K562 (cell line): ENCODE data around the gene RACGAP1. TPM values are rescaled to one million over a fixed set of nuclear protein-coding genes. Genes with fewer than 3 reads are reported as not detected.

Experiments
- CREM ChIP-seq: IDR thresholded peaks from 2 replicates; pipeline ENCODE4 v1.6.1; 2014; ENCODE audit warnings: antibody characterized with exemption, low read depth
- CXXC5 ChIP-seq: fragments of 250-450 bp; sonication (Bioruptor Pico); IDR thresholded peaks from 2 replicates; pipeline ENCODE4 v1.8.0; 2022; ENCODE audit warnings: inconsistent platforms, mild to moderate bottlenecking, moderate library complexity
- L3MBTL2 ChIP-seq: fragments of 450-650 bp; IDR thresholded peaks from 2 replicates; pipeline ENCODE4 v1.6.1; 2016; ENCODE audit warnings: mild to moderate bottlenecking, moderate library complexity
- NR2C1 ChIP-seq, 2 experiments: fragments of 450-650 bp; IDR thresholded peaks; 2 replicates each; pipeline ENCODE4 v1.6.1; 2017; ENCODE audit warnings: mild to moderate bottlenecking in 2 of 2, antibody characterized with exemption in 1 of 2, inconsistent platforms in 1 of 2, missing compliant biosample characterization in 1 of 2, missing genetic modification characterization in 1 of 2
- POLR2G ChIP-seq: fragments of 200-400 bp; formaldehyde crosslinking; IDR thresholded peaks from 2 replicates; pipeline ENCODE4 v1.6.1; 2017; ENCODE audit warnings: low read depth, mild to moderate bottlenecking, antibody characterized with exemption, low read length, moderate library complexity
- POLR3G ChIP-seq: IDR thresholded peaks from 2 replicates; pipeline ENCODE4 v1.6.1; 2011; ENCODE audit not compliant: insufficient read length, insufficient replicate concordance; ENCODE audit errors: extremely low read depth
- RBM14 ChIP-seq: fragments of 200-400 bp; formaldehyde crosslinking; IDR thresholded peaks from 2 replicates; pipeline ENCODE4 v1.6.1; 2018; ENCODE audit warnings: low read depth, mild to moderate bottlenecking, low read length, moderate library complexity, borderline replicate concordance; ENCODE audit not compliant: insufficient read depth
- RNF2 ChIP-seq: sonication (generic); IDR thresholded peaks from 2 replicates; pipeline ENCODE4 v1.6.1; 2016
- UBTF ChIP-seq, 2 experiments: IDR thresholded peaks; 2 replicates each; pipeline ENCODE4 v1.6.1; 2012; ENCODE audit warnings: improper control_type of control experiment in 2 of 2, low read depth in 2 of 2, low read length in 2 of 2, borderline replicate concordance in 1 of 2
- ZKSCAN1 ChIP-seq: fragments of 150-350 bp; IDR thresholded peaks from 2 replicates; pipeline ENCODE4 v1.6.1; 2016; ENCODE audit warnings: low read depth, low read length
- ZNF316 ChIP-seq: fragments of 450-650 bp; IDR thresholded peaks from 2 replicates; pipeline ENCODE4 v1.6.1; 2016
- polyA plus RNA-seq, 8 experiments: library from polyadenylated mRNA; depleted of rRNA in 4 of 8; stranded (reverse) in 5 of 8; unstranded in 3 of 8; fragments of >200 nt; fragmentation: Nextera tagmentation in 2 of 8; fragmentation: Illumina TruSeq in 1 of 8; extraction: Ambion mirVana in 2 of 8; extraction: Trizol in 1 of 8; gene quantifications; 2 replicates each; pipeline versions ENCODE4 v1.2.1 to v1.2.3, GENCODE V29; 2011 to 2014; ENCODE audit warnings: inconsistent platforms in 1 of 8, missing spikeins in 1 of 8
- total RNA-seq, 7 experiments: library from RNA; depleted of rRNA in 6 of 7; stranded (reverse); fragments of >200 nt in 6 of 7; fragmentation: Illumina TruSeq in 2 of 7; extraction: Trizol in 2 of 7; gene quantifications; 2 replicates each; pipeline versions ENCODE4 v1.2.1 to v1.2.3, GENCODE V29; 2011 to 2021; ENCODE audit warnings: low replicate concordance in 1 of 7
- TF ChIP-seq, protein P1 (sequence below): fragments of 150-350 bp; IDR thresholded peaks from 2 replicates; pipeline ENCODE4 v1.6.1; 2014; ENCODE audit warnings: low read depth, mild to moderate bottlenecking, low read length, borderline replicate concordance
- TF ChIP-seq, protein P2 (sequence below): fragments of 200-800 bp; sonication (Bioruptor generic); IDR thresholded peaks from 2 replicates; pipeline ENCODE4 v1.6.1; 2017; ENCODE audit warnings: missing genetic modification characterization, missing compliant biosample characterization

The RACGAP1 gene
- total and polyA plus RNA-seq, 9 of the 15 experiments (the other 6 are each of a cell fraction or from before 2014, with no cell fraction given): 56.4 to 92.9 (median 71.8) TPM

DNA sequence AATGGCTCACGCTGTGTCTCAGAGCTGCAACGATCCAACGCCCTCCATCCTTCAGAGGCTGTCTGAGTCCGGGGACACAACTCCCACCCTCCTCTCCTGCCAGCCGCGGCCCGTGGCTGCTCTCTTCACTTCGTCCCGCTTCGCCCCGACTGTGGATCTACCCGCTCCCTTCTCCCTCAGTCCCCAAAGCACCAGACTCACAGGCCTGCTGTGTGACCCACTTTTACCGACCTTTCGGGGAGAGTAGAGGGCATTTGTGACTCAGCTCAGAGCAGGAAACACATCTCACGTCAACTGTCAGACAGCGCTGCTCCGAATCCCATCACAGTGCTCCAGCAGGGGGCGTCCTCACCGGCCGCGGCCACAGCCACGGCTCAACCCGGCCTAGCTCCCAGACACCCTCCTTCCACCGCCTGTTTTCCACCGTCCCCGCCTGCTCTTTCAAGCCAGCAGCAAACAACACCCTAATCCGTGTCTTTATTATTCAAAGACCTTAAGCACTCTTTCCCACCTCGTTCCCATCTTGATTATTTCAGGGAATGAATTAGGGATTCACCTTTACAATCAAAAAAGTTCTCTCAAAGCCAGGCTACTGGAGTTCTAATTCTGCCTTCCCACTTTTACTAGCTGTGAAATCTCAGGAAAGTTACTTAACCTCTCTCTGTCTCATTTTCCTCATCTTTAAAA lies 79.8 kb downstream of the RACGAP1 start (continued):
- TF ChIP-seq UBTF (IDR thresholded peaks at IDR 0.05; ENCODE audit: borderline replicate concordance in 1 of 2, low read depth in 2 of 2, low read length in 2 of 2): peak; percentile 52 to 75; a peak in 2 of 4 replicates
- TF ChIP-seq ZNF316: 0 out of 2 replicates have a peak, but pooled peaks have one; percentile 8
- TF ChIP-seq, protein P1, sequence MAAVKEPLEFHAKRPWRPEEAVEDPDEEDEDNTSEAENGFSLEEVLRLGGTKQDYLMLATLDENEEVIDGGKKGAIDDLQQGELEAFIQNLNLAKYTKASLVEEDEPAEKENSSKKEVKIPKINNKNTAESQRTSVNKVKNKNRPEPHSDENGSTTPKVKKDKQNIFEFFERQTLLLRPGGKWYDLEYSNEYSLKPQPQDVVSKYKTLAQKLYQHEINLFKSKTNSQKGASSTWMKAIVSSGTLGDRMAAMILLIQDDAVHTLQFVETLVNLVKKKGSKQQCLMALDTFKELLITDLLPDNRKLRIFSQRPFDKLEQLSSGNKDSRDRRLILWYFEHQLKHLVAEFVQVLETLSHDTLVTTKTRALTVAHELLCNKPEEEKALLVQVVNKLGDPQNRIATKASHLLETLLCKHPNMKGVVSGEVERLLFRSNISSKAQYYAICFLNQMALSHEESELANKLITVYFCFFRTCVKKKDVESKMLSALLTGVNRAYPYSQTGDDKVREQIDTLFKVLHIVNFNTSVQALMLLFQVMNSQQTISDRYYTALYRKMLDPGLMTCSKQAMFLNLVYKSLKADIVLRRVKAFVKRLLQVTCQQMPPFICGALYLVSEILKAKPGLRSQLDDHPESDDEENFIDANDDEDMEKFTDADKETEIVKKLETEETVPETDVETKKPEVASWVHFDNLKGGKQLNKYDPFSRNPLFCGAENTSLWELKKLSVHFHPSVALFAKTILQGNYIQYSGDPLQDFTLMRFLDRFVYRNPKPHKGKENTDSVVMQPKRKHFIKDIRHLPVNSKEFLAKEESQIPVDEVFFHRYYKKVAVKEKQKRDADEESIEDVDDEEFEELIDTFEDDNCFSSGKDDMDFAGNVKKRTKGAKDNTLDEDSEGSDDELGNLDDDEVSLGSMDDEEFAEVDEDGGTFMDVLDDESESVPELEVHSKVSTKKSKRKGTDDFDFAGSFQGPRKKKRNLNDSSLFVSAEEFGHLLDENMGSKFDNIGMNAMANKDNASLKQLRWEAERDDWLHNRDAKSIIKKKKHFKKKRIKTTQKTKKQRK: no peak
- TF ChIP-seq CXXC5 (CRISPR knock-in tag): peak; percentile 72
- TF ChIP-seq, protein P2, sequence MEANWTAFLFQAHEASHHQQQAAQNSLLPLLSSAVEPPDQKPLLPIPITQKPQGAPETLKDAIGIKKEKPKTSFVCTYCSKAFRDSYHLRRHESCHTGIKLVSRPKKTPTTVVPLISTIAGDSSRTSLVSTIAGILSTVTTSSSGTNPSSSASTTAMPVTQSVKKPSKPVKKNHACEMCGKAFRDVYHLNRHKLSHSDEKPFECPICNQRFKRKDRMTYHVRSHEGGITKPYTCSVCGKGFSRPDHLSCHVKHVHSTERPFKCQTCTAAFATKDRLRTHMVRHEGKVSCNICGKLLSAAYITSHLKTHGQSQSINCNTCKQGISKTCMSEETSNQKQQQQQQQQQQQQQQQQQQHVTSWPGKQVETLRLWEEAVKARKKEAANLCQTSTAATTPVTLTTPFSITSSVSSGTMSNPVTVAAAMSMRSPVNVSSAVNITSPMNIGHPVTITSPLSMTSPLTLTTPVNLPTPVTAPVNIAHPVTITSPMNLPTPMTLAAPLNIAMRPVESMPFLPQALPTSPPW (CRISPR knock-in tag): peak; percentile 41; the same call in 1 of the 2 replicates
- TF ChIP-seq POLR2G: peak; percentile 58; the same call in 1 of the 2 replicates
- no peak for TF ChIP-seq NR2C1 (IDR thresholded peaks at IDR 0.05)
- 0 out of 2 replicates have a peak, but pooled peaks have one; percentile 22 for TF ChIP-seq NR2C1 (tag; IDR thresholded peaks at IDR 0.05)
- TF ChIP-seq CREM: peak; percentile 85
- TF ChIP-seq L3MBTL2: peak; percentile 75
- TF ChIP-seq POLR3G: no peak
- TF ChIP-seq ZKSCAN1: 0 out of 2 replicates have a peak, but pooled peaks have one; percentile 33
- TF ChIP-seq RBM14: no peak
- TF ChIP-seq RNF2: no peak
